GM15510 (cell line): ENCODE measurements around the gene SIAH3.

Experiments
- POLR2A ChIP-seq: IDR thresholded peaks from 3 replicates; pipeline ENCODE4 v1.6.1; 2011; ENCODE audit warnings: borderline replicate concordance; ENCODE audit not compliant: insufficient read length; ENCODE audit errors: extremely low read depth

Gene SIAH3

DNA sequence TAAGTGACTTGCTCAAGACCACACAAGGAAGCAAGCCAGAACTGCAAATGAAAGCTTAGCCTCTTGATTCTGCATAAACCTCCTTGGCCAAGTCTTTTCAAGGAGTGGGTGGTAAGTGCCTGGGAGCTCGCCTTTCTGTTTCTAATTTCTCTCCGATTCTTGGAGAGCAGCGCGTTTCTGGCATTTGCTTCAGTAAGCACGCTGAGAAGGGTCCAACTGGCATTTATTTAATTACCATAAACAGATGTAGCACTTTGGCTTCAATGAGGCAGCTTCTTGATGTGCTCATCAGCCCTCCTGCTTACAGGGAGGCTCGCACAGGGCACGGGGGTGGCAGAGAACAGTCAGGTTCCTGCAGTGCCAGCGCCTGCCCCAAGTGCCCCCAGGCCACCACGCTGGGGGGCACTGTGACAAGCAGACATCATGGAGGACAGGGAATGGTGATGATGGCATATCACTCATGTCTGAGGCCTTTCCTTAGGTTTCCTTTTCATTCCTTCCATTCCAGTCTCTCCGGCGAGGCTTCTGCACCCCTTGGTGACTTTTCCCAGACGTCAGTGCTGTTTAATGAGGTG, 13.3 kb downstream of the SIAH3 start:
- no peak for TF ChIP-seq POLR2A

DNA sequence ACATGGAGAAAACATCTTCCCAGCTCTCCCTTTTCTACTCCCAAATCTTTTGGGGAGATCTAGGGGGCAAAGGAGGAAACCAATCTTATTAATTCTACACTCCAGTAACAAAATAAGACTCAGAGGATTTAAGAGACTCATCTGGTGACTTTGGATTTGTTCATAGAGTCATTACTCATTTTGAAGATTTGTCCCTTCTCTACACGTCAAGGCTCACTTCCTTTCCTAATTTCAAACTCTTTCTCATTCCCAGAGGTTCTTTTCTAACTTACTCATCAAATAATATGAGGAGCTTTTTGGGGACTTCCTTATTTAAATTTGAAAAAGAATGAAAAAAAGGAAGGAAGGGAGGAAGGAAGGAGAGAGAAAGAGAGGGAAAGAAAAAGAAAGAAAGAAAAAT, 14.4 kb downstream of the SIAH3 start:
- no peak for TF ChIP-seq POLR2A

DNA sequence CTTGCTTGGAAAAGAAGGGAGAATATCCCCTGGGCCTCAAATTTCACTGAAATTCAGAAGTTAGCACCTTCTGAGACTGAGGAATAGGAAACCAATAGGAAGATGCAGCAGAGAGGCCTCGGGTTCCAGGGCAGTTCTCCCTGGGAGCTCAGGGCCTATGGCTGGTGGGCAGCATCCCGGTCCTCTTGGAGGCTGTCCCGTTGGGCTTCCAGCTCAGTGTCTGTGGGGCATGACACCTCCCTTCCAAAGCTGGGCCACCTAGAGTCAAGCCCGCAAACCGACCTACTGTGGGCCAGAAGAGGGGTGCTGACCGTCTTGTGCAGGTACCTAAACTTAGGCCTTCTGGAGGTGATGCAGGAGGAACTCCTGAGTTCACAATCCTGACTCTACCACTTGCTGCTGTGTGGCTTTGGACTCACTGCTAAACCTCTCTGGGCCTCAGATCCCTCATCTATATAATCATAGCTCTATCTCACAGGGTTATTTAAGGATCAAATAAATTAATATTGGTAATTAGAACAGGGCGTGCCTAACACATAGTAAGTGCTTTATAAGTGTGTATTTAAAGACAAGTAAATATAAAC, 17.1 kb downstream of the SIAH3 start:
- TF ChIP-seq POLR2A: no peak

DNA sequence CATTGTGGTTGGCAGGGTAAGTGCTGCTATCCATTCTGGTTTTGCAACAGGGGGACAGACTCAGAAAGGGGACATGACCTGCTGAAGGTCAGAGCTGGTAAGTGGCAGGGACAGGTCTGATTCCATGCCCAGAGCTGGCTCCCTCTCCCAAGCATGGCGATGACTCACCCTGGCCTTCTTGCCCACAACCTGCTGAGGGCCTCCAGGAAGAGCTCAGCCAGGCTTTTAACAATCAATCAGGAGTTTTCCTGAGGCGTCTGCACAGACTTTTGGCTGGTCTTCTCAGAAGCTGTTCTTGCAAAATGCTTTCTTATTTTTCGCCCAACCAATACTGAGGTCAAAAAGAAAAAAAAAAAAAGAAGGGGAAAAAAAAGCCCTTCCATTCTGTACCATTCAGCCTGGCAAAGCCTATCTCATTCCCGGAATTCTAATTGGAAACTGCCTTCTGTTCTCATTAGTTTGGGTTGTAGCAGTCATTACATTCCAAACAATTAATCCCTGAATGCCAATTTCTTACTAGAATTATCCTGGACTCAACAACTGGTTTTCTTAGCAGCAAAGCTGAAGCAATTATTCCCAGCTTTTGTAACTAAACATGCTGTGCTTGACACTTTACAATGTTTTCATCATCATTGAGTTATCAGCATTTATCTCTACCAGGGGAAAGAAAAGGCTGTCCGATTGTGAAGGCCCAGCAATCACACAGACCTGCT, 17.7 kb downstream of the SIAH3 start:
- TF ChIP-seq POLR2A: no peak

DNA sequence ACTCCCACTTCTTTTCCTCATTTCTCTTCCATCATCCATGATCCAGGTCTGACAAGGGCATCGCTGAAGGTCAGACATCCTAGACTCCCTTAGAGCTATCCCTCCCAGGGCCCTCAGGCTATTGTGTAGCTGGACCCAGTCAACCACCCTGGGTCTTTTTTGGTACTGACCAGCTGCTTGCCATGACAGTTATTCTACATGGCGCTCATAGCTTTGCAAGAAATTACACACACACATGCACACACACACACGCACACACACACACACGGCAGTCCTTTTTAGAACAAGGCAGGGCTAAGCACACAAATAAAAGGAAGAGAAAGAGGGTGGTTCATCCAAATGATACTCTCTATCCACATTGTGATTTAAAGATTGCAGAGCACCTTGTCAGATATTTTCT, 18.3 kb downstream of the SIAH3 start:
- no peak for TF ChIP-seq POLR2A

DNA sequence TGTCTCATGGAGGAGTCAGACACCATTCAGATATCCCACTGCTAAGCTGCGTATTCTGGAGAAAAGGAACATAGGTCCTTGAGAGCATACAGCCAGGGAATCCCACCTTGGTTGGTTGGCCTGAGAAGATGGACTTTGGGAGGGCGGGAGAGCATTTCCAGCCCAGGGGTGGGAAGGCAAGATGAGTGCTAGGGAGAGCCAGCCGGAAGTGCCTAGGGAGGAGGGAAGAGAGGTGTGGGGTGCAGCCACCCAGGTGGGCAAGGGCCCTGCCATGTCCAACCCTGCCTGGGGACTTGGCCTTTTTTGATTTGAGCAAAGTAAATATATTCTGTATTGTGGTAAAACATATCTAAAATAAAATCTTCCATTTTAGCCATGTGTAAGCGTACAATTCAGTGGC, 19.7 kb downstream of the SIAH3 start:
- TF ChIP-seq POLR2A: no peak

DNA sequence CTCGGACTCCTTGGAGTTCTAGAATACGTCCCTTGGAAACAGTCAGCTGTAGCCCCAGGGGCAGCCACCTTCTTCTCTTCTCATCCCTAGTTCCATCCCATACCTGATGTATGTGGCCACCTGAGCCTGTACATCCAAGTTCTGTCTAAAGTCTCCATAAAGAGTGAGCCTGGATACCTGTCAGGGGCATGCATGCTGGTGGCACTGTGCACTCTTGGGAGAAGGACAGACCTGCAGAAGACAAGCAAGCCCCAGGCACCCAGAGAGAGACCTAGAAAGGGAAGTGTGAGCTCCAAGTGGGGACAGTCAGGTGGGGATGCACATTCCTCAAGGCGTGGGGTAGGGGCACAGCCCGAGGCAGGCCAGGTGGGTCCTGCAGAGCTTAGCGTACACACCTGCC, 21.4 kb downstream of the SIAH3 start:
- TF ChIP-seq POLR2A: no peak

DNA sequence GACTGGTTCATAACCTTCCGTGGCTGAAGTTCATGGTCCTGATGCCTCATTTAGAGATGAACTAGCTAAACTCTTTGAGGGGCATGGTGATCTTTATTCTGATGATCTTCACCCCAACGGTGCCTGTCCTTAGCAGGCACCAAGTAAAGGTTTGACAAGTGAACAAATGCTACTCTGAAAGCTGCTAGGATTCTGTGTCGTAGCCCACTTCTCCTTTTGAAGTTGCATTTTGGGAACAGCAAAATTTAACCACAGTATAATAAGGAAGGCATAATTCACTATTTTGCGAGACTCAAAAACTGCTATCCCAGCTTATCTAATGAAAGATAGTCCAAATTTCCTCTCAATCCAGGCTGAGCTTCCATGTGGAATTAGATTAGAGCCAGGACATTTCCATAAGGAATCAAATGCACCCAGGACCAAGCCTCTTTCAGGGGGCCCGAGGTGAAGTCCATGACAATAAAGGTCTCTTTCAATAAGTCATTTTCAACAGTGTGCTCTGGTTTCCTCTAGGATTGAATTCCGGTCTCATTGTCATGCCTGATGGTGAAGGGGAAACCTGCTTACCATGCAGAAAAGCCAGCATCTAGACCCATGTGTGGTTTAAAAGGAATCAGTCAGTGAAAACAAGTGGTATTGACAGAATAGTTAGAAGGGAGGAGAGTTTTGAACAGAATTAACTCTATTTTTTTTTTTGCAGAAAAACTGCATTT, 23.1 kb downstream of the SIAH3 start:
- no peak for TF ChIP-seq POLR2A

DNA sequence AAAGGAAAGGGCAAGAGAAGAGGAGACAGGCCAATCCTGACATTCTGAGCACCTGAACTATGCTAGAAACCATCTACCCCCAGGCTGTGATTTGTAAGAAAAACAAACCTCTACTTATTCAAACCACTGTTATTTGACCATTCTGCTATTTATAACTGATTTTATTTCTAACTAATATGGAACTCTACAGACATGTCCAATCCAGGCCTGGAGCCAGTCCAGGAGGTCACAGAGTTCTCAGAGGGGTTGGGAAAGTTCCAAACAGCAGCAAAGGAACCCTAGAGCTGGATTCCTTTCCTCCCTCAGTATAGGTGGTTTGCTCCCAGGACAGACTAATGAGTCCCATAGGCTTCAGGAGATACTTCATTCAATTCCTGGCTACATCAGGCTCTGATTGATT, 24.2 kb downstream of the SIAH3 start:
- TF ChIP-seq POLR2A: no peak

DNA sequence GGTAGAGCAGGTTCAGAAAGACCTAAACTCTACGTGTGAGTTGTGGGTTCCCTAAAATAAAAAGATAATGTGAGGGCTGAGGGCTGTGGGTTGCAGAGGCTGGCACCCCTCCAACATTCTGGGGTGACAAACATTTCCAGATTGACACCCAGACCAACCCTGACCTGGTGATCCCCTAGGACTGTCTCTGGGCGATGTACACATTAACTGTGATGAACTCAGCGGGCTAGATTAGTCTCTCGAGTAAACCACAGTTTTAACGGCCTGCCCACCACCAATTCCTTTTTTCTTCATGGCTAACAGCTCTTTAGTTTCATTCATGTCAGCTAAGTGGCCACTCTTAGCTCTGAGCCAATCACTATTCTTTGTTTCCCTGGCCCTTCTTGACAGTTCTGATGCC, 24.8 kb downstream of the SIAH3 start:
- TF ChIP-seq POLR2A: no peak

DNA sequence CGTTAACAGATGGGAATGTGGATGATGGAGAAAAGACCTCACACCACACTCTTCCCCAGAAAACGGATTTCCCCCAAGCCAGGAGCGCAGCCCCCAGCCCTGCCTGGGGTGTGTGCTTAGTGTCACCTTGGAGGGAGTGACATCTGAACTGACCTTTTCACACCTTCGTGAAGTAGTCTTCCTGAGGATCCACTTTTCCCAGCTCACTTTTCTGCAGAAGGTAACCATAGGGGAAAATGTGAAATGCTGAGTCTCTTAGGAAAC, 26.2 kb downstream of the SIAH3 start:
- no peak for TF ChIP-seq POLR2A

DNA sequence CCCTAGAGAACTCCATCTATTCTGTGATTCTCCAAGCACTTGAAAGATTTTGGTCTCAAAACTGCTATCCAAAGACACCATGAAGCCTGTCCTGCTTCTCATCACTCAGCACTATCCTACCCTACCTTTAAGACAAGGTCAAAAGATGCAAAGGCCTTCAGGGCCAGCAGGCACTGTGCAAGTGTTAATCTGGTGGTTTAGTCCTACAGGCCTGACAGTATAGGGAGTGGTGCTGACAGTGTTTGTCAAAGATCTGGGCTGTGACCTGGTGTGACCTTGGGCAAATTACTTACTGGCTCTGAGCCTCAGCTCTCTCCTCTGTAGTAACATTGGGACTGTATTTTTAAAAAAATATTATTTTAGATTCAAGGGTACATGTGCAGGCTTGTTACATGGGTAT, 28.0 kb downstream of the SIAH3 start:
- no peak for TF ChIP-seq POLR2A

DNA sequence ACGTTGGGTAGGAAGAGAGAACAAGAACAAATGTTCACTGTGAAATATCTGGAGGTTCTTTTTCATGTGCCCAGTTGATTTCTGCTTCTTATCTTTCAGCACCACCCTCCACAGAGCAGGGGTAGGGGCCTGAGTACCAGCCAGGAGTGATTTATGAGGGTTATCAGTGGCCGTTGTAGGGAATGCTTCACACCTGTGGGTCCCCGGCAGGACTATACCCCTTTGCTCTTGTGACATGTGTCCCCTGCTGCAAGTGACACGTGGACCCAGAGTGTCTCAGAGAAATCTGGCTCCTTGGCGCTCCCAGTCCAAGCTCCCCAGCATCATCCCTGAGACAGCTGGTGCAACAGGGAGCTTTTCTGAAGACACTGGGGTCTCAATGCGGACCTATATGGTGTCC, 29.7 kb downstream of the SIAH3 start:
- no peak for TF ChIP-seq POLR2A

DNA sequence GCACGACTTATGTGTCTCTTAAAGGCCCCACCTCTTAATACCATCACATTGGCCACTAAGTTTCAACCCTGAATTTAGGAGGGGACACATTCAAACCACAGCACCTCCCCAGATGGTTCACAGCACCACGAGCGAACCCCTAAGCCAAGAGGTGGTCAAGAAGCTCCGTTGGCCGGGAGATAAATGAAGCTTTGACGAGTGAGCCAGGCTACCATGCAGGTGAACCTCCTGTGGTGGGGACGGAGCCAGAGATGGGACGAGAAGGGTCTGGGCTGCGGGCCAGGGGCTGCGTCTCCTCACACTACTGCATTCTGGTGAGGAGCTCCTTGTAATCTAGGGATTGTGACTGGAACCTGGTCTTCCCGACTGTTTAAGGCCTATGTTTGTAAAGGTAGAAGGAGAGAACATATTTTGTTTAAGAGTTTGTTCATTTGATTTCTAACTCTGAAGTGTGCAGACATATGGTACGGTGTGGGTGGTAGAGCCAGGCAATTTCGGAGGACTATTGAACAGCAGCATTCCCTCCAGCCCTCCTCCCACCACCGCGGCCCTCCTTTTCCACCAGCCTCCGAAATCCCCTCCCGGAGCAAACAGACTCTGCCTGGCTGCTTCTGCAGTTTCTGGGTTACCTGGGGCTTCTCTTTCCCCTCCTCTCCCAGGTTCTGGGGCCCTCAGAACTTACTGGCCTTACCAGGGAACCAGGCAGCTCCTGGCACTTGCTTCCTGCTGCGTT, 31.3 kb downstream of the SIAH3 start:
- no peak for TF ChIP-seq POLR2A

DNA sequence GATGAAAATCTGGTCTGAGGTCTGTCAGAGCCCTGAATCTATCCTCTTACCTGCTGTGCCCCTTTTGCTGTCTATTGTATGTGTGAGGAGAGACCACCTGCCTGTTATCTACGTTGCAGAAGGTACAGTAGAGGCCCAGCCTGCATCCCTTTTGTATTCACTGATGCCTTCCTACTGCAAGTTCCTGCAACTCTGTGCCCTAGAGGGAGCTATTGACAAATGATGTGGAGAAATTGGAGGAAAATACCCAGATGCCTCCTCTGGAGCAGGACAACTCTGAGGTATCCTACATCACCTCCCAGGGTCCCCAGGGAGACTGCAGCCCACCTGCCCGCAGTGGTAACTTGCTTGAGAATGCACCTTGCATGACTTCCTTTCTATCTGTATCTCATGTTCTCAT, 33.7 kb downstream of the SIAH3 start:
- TF ChIP-seq POLR2A: no peak
